Naive thymus-derived CD4-positive, alpha-beta T cell (primary cell): ENCODE data around the gene CACNA1A. TPM values are rescaled to one million over a fixed set of nuclear protein-coding genes. Genes with fewer than 3 reads are reported as not detected.

Experiments used
- ATAC-seq: fragments of 150-1000 bp; cut with Tn5 transposase; 2 replicates; pipeline ENCODE4 v1.10.0; 2021; ENCODE audit warnings: mild to moderate bottlenecking, moderate library complexity
- CTCF ChIA-PET: fragments of 350-600 bp; sonication (Branson Sonifier 250); formaldehyde crosslinking; loops from one replicate; lab custom pipeline; 2021; ENCODE audit warnings: antibody characterized with exemption; lab: Charles Lee
- POLR2A ChIA-PET: fragments of 350-600 bp; sonication (Branson Sonifier 250); formaldehyde crosslinking; loops from one replicate; lab custom pipeline; 2021; ENCODE audit warnings: antibody characterized with exemption, inconsistent platforms; lab: Charles Lee
- DNase-seq, 9 donors: peaks; one replicate each; pipeline versions ENCODE4 v3.0.0 to v3.0.0-alpha.2; 2020 to 2022; ENCODE audit warnings: mixed read lengths in 1 of 9
- H3K27ac ChIP-seq: one replicate; pipeline ENCODE4 v1.7.0; 2013; ENCODE audit warnings: mild to moderate bottlenecking, low read depth, low read length, moderate library complexity
- H3K27me3 ChIP-seq, 2 donors: one replicate each; pipeline ENCODE4 v1.7.0; 2013; ENCODE audit warnings: low read length in 2 of 2, mild to moderate bottlenecking in 2 of 2, moderate library complexity in 2 of 2; ENCODE audit not compliant: control insufficient read depth in 2 of 2, insufficient read depth in 2 of 2
- H3K36me3 ChIP-seq, 3 experiments: 1 replicate in 2 of 3; 2 replicates in 1 of 3; pipeline ENCODE4 v1.7.0; 2013; ENCODE audit warnings: low read length in 3 of 3, mild to moderate bottlenecking in 3 of 3, moderate library complexity in 1 of 3; ENCODE audit not compliant: insufficient read depth in 3 of 3, control insufficient read depth in 2 of 3
- H3K4me1 ChIP-seq, 2 donors: one replicate each; pipeline ENCODE4 v1.7.0; 2013; ENCODE audit warnings: low read length in 2 of 2, mild to moderate bottlenecking in 2 of 2, moderate library complexity in 1 of 2; ENCODE audit not compliant: control insufficient read depth in 2 of 2, insufficient read depth in 2 of 2
- H3K4me3 ChIP-seq: 2 replicates; pipeline ENCODE4 v1.7.0; 2013; ENCODE audit warnings: mild to moderate bottlenecking, low read length
- H3K9me3 ChIP-seq, 3 experiments: 1 replicate in 2 of 3; 2 replicates in 1 of 3; pipeline ENCODE4 v1.7.0; 2013; ENCODE audit warnings: low read length in 3 of 3; ENCODE audit not compliant: control insufficient read depth in 2 of 3
- H3K27ac Mint-ChIP-seq, 9 donors: one replicate each; pipeline ENCODE4 v1.8.0; 2020 to 2022; ENCODE audit warnings: mixed read lengths in 9 of 9, mild to moderate bottlenecking in 8 of 9, moderate library complexity in 5 of 9, inconsistent platforms in 2 of 9
- H3K27me3 Mint-ChIP-seq, 5 donors: one replicate each; pipeline ENCODE4 v1.8.0; 2021 to 2022; ENCODE audit warnings: mixed read lengths in 5 of 5, mild to moderate bottlenecking in 1 of 5
- H3K36me3 Mint-ChIP-seq, 5 donors: one replicate each; pipeline ENCODE4 v1.8.0; 2020 to 2022; ENCODE audit warnings: mixed read lengths in 5 of 5, mild to moderate bottlenecking in 3 of 5, inconsistent platforms in 1 of 5
- H3K4me1 Mint-ChIP-seq, 7 donors: one replicate each; pipeline ENCODE4 v1.8.0; 2020 to 2022; ENCODE audit warnings: mixed read lengths in 7 of 7, mild to moderate bottlenecking in 3 of 7, inconsistent platforms in 1 of 7
- H3K4me3 Mint-ChIP-seq, 10 donors: one replicate each; pipeline ENCODE4 v1.8.0; 2020 to 2022; ENCODE audit warnings: mild to moderate bottlenecking in 10 of 10, mixed read lengths in 10 of 10, moderate library complexity in 6 of 10, inconsistent platforms in 2 of 10
- H3K9me3 Mint-ChIP-seq, 11 donors: one replicate each; pipeline ENCODE4 v1.8.0; 2020 to 2022; ENCODE audit warnings: mixed read lengths in 11 of 11, mild to moderate bottlenecking in 4 of 11, inconsistent platforms in 1 of 11, moderate library complexity in 1 of 11
- intact Hi-C, 2 donors: fragments of 100-400 bp; cut with micrococcal nuclease; formaldehyde crosslinking; loops; one replicate each; pipeline ENCODE4 v1.15.1; 2023
- polyA plus RNA-seq, 2 donors: library from polyadenylated mRNA; unstranded; fragments of 300-500 nt; fragmentation: Illumina TruSeq; gene quantifications; one replicate each; pipeline ENCODE4 v1.2.3, GENCODE V29; 2021
- total RNA-seq, 6 experiments: library from RNA in 5 of 6; stranded (reverse) in 5 of 6; gene quantifications; 1 replicate in 5 of 6; 2 replicates in 1 of 6; pipeline ENCODE4 v1.2.3 and lab custom pipeline; 2021 to 2026

Gene CACNA1A
- total and polyA plus RNA-seq, 7 experiments from 2014 or later, result 0.05 to 1.1 (median 0.41) TPM

DNA sequence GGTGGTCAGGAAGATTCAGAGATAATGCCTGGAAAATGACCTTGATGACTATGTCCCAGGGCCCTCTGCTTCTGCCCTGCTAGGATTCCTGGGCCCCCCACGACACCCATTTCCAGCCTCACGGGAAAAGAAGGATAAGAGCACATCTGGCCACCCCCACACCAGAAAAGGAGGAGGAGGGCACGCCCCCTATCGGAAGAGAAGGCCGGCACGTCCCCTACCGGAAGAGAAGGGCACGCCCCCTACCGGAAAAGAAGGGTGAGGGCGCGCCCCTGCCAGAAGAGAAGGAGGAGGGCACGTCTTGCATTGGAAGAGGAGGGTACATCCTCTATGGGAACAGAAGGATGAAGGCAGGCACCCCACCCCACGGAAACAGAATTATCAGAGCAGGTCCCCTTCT, 271.8 kb downstream of the CACNA1A start:
- Histone ChIP-seq H3K27me3 (no peaks in the 10 kb centered on the region), H3K4me3 (peak overlapping the region; percentile 35), H3K4me1 (peaks cover 9 to 15% of the 10 kb centered on the region in 2 donors), H3K27ac (no peak overlapping the region), H3K36me3 (no peaks in the 10 kb centered on the region), H3K9me3 (peaks cover 0 to 10% (median 0%) of the 10 kb centered on the region in 3 experiments)
- ATAC-seq, result peak; percentile 91
- peaks cover 0 to 7% (median 0%) of the 10 kb centered on the region in 5 donors for H3K36me3 Mint-ChIP-seq
- H3K9me3 Mint-ChIP-seq, result peaks cover 0 to 10% (median 5%) of the 10 kb centered on the region in 11 donors
- H3K4me3 Mint-ChIP-seq, result peak overlapping the region; percentile 5 to 82 (median 59)
- CTCF ChIA-PET, result interaction anchor here (1.3 kb wide), 1 partner anchor 39 kb away, joined by 3 read pairs; no protein-coding TSS in a partner anchor
- POLR2A ChIA-PET, result interaction anchor here (1.0 to 1.7 kb wide), 2 partner anchors 28 to 82 kb away, joined by 3 to 7 read pairs; no protein-coding TSS in a partner anchor
- peaks cover 0 to 6% (median 0%) of the 10 kb centered on the region in 5 donors for H3K27me3 Mint-ChIP-seq
- H3K4me1 Mint-ChIP-seq, result peaks cover 14 to 22% (median 15%) of the 10 kb centered on the region in 7 donors
- intact Hi-C loops, result loop anchor here in 1 of 2 donors (1.0 kb wide), 3 partner anchors 21 to 84 kb away; partner anchors contain the start of genes IER2 and STX10
- peak in 8 of 9 donors; percentile 16 to 74 (median 50) for DNase-seq
- H3K27ac Mint-ChIP-seq, result peak overlapping the region in 6 of 9 donors; percentile 4 to 88 (median 66)

DNA sequence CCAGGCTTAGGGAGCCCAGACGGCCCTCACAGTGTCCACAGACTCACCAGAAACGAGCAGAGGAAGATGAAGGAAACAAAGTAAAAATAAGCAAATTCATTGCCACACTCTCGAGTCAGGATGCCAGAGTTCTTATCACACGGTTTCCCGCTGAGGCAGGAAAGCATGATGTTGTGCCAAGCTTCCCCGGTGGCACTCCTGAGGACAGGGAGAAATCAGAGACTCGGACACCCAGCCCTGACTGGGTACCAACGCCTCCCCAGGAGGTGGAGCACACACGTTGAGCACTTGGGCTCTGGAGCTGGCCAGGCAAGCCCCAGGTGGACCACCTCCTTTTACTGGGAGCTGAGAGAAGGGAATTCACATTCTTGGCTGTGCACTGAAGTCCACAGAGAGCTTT, 274.6 kb downstream of the CACNA1A start:
- Mint-ChIP-seq H3K9me3 (peaks cover 0 to 10% (median 5%) of the 10 kb centered on the region in 11 donors), H3K27me3 (peaks cover 0 to 14% (median 0%) of the 10 kb centered on the region in 5 donors), H3K36me3 (peaks cover 0 to 7% (median 0%) of the 10 kb centered on the region in 5 donors), H3K4me3 (no peak overlapping the region), H3K27ac (peak overlapping the region in 1 of 9 donors; percentile 49), H3K4me1 (peaks cover 11 to 27% (median 17%) of the 10 kb centered on the region in 7 donors)
- Histone ChIP-seq H3K27me3 (no peaks in the 10 kb centered on the region), H3K36me3 (no peaks in the 10 kb centered on the region), H3K4me3 (no peak overlapping the region), H3K27ac (no peak overlapping the region), H3K9me3 (peaks cover 0 to 10% (median 0%) of the 10 kb centered on the region in 3 experiments), H3K4me1 (peaks cover 9 to 15% of the 10 kb centered on the region in 2 donors)
- DNase-seq (no peak), ATAC-seq (no peak)
- CTCF ChIA-PET, result interaction anchor here (0.6 to 0.8 kb wide), 2 partner anchors 41 to 50 kb away, joined by 3 to 6 read pairs; no protein-coding TSS in a partner anchor
- POLR2A ChIA-PET, result no interaction called here
- intact Hi-C loops, result no loop called here

DNA sequence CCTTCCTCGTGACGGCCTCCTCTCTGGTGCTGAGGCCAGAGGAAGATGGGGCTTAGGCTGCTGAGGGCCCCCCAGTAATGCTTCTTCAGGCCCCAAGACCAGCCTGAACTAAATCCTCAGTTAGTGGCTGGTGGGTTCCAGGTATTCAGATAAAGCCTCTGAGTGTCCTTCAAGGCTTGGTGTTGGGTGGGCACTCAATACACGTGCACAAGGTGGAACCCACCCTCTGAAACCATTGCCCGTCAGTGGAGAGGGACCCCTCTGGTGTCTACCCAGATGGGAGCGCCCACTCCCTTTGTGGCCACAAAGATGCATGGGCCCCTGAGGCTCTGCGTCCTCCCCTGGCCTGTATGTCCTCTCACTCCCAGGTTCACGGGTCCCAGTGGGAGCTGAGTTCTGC, 277.0 kb downstream of the CACNA1A start:
- no peaks in the 10 kb centered on the region for H3K27me3 ChIP-seq
- Mint-ChIP-seq H3K27ac (peak overlapping the region in 1 of 9 donors; percentile 1), H3K27me3 (peaks cover 0 to 18% (median 6%) of the 10 kb centered on the region in 5 donors), H3K9me3 (peaks cover 0 to 3% (median 0%) of the 10 kb centered on the region in 11 donors), H3K4me1 (peaks cover under 1 to 13% (median under 1%) of the 10 kb centered on the region in 7 donors), H3K4me3 (no peak overlapping the region), H3K36me3 (peaks cover 0 to under 1% (median 0%) of the 10 kb centered on the region in 5 donors)
- ATAC-seq (no peak), DNase-seq (no peak)
- no peaks in the 10 kb centered on the region for H3K9me3 ChIP-seq
- peaks cover under 1% of the 10 kb centered on the region in 2 donors for H3K4me1 ChIP-seq
- H3K36me3 ChIP-seq, result no peaks in the 10 kb centered on the region
- ChIA-PET POLR2A (no interaction called here), CTCF (no interaction called here)
- no peak overlapping the region for H3K4me3 ChIP-seq
- intact Hi-C loops, result no loop called here
- no peak overlapping the region for H3K27ac ChIP-seq

DNA sequence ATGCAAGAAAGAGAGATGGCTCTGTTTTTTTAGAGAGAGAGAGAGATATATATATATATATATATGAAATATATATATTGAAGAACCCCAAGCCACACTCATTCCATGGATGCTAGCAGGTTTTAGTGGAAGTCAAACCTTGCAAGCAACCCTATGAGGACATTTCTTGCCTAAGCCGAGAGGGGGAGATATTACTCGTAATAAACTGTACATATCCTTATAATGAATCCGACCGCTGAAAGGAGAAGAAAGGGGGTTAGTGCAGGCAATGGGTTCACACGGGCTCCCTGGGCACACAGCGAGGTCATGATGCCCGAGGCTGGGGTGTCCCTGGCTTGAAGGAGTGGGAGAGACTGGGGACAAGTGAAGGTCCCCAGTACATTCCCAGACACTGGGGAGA, 277.7 kb downstream of the CACNA1A start:
- no peaks in the 10 kb centered on the region for H3K27me3 ChIP-seq
- no peak for ATAC-seq
- no peaks in the 10 kb centered on the region for H3K9me3 ChIP-seq
- H3K9me3 Mint-ChIP-seq, result peaks cover 0 to 3% (median 0%) of the 10 kb centered on the region in 11 donors
- H3K4me1 ChIP-seq, result no peaks in the 10 kb centered on the region
- no peak for DNase-seq
- ChIA-PET POLR2A (no interaction called here), CTCF (no interaction called here)
- no peak overlapping the region for H3K4me3 ChIP-seq
- peaks cover 0 to 18% (median 6%) of the 10 kb centered on the region in 5 donors for H3K27me3 Mint-ChIP-seq
- H3K4me3 Mint-ChIP-seq, result no peak overlapping the region
- peaks cover 0 to 8% (median 0%) of the 10 kb centered on the region in 7 donors for H3K4me1 Mint-ChIP-seq
- no peak overlapping the region for H3K27ac ChIP-seq
- H3K27ac Mint-ChIP-seq, result no peak overlapping the region
- no peaks in the 10 kb centered on the region for H3K36me3 Mint-ChIP-seq
- no peaks in the 10 kb centered on the region for H3K36me3 ChIP-seq
- intact Hi-C loops, result no loop called here

DNA sequence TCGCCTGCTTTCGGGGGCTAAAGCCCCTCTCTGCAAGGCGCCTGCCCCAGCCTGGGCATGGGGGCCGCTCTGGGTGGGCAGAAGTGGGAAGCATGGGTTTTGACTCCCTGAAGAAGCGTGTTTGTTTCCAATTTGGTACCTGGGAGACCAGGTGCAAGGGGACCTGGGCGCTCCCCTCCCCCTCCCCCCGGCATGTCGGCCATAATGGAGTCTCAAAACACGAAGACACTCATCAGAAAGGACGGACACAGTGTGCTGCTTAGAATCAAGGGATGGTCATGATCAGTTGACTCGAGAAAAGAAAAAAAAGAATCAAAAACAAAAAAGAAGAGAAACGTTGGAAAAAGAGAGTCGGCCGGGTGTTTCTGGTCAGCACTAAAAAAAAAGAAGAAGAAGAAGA, 279.3 kb downstream of the CACNA1A start:
- no peaks in the 10 kb centered on the region for H3K36me3 ChIP-seq
- ChIA-PET POLR2A (no interaction called here), CTCF (no interaction called here)
- no peaks in the 10 kb centered on the region for H3K9me3 ChIP-seq
- no peak for ATAC-seq
- Mint-ChIP-seq H3K4me3 (peak overlapping the region in 1 of 10 donors; percentile 27), H3K4me1 (peaks cover 0 to 7% (median 0%) of the 10 kb centered on the region in 7 donors), H3K27ac (peak overlapping the region in 2 of 9 donors; percentile 3 to 16), H3K36me3 (no peaks in the 10 kb centered on the region), H3K9me3 (peaks cover 0 to 1% (median 0%) of the 10 kb centered on the region in 11 donors), H3K27me3 (peaks cover 0 to 16% (median 6%) of the 10 kb centered on the region in 5 donors)
- DNase-seq, result no peak
- H3K27ac ChIP-seq, result no peak overlapping the region
- H3K4me1 ChIP-seq, result no peaks in the 10 kb centered on the region
- H3K27me3 ChIP-seq, result no peaks in the 10 kb centered on the region
- intact Hi-C loops, result no loop called here
- H3K4me3 ChIP-seq, result no peak overlapping the region

DNA sequence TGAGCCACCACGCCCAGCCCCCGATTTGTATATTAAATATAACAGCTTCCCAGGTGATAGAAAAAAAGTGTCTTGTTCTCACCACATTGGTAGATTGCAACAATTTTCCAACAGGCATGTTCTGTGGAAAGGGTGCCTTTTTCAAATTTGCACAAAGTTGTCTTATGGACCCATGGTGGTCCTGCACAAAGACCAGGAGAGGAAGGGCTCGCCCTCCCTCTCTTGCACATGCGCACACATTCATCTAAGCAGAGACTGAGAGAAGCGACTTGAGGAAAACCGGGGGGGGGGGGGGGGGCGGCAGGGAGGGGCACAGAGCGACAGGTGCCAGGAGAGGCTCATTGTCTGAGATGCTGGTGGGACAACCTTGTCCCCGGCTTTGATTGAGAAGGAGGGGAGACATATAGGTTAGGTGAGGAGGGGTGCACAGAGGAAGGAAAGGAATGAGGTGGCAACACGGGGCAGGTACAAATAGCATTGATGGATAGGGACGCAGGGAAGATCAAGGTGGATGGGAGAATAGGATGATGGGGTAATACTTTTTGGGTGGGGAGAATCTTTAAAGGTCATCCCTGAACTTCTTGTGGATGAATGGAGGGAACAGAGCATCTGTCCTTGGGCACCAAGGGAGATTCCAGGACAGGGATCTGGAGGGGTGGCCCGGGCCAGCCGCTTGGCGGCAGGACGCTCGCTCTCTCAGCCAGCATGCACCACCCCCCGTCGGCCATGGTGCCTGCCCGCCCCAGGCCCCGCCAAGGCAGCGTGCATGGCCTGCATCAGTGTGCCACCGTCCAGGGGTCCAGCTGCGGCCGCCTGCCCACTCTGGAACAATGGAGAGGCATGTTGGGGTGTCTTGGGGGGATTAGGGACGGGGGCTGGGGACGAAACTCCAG, 280.1 kb downstream of the CACNA1A start:
- no peaks in the 10 kb centered on the region for H3K36me3 ChIP-seq
- no peak overlapping the region for H3K4me3 ChIP-seq
- POLR2A ChIA-PET, result no interaction called here
- no peak for DNase-seq
- H3K4me1 Mint-ChIP-seq, result peaks cover 0 to 7% (median 3%) of the 10 kb centered on the region in 7 donors
- H3K27ac Mint-ChIP-seq, result no peak overlapping the region
- H3K36me3 Mint-ChIP-seq, result no peaks in the 10 kb centered on the region
- peaks cover 0 to 16% (median 6%) of the 10 kb centered on the region in 5 donors for H3K27me3 Mint-ChIP-seq
- H3K9me3 Mint-ChIP-seq, result peaks cover 0 to 1% (median 0%) of the 10 kb centered on the region in 11 donors
- no peak overlapping the region for H3K4me3 Mint-ChIP-seq
- no peaks in the 10 kb centered on the region for H3K4me1 ChIP-seq
- intact Hi-C loops, result no loop called here
- no peaks in the 10 kb centered on the region for H3K9me3 ChIP-seq
- no peak overlapping the region for H3K27ac ChIP-seq
- CTCF ChIA-PET, result no interaction called here
- ATAC-seq, result no peak
- H3K27me3 ChIP-seq, result no peaks in the 10 kb centered on the region
